ENCODE measurements around the gene FXN.

- TF ChIP-seq POLR2A (IDR thresholded peaks at IDR 0.05; ENCODE audit: low read length): no peak
- no peak for TF ChIP-seq GATA1 (IDR thresholded peaks at IDR 0.05; ENCODE audit: low read depth, low read length)
These were observed 113.8 kb downstream of the FXN start for GRCh38 chr9:69149321-69149807.
